PC-9 (cell line): ENCODE data around the gene TTC32.

ENCODE experiments used
- CTCF ChIP-seq: fragments of 200-600 bp; sonication (generic); conservative IDR thresholded peaks from 2 replicates; pipeline ENCODE4 v1.6.1; 2017; ENCODE audit warnings: mixed run types, antibody characterized with exemption, mild to moderate bottlenecking, moderate library complexity
- EZH2 ChIP-seq: fragments of 200-600 bp; sonication (generic); IDR thresholded peaks from 2 replicates; pipeline ENCODE4 v1.8.0; 2017; ENCODE audit warnings: antibody characterized with exemption, low read depth

DNA sequence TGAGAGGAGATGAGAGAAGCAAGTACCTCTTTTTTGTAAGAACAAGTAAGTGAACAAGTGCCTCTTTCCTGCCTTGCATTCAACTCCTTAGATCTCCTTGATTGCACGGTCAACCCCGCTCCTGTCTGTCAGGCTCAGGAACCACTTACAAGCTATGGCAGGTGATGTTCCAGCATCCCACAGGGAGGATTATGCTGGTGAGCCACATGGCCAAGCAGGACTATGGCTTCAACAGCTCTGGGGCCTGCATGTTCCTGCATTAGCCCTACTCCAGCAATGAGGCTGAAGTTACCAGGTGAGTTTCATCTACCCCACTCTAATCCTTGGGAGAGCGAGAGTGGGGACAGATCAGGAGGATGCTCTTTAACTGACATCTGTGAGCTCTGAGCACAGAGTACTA lies 29.5 kb downstream of the TTC32 start:
- TF ChIP-seq CTCF: no peak
- no peak for TF ChIP-seq EZH2
